ENCODE results near the gene SRCAP.

- peak; percentile 87 for TF ChIP-seq POLR2A (IDR thresholded peaks at IDR 0.05; ENCODE audit: low read depth)
- TF ChIP-seq CTCF (IDR thresholded peaks at IDR 0.05), result peak; percentile 86 to 92 (median 86)
- TF ChIP-seq POLR2AphosphoS5 (IDR thresholded peaks at IDR 0.05), result peak in 1 of 2 donors; percentile 87
- TF ChIP-seq EP300 (IDR thresholded peaks at IDR 0.05), result no peak
Observed at GRCh38 chr16:30657866-30658730, 40.9 kb upstream of the SRCAP start, which contains the start of gene FBRS.

All from esophagus muscularis mucosa (tissue), 4 donors.